Hindlimb muscle (tissue), 1 donor: Measurements from ENCODE around the gene KLF3. TPM values are rescaled to one million over a fixed set of nuclear protein-coding genes. Genes with fewer than 3 reads are reported as not detected.

Source experiments
- DNase-seq: peaks from one replicate; pipeline ENCODE4 v3.0.0-alpha.2; 2013
- polyA plus RNA-seq: library from polyadenylated mRNA; unstranded; fragments of 120-200 nt; gene quantifications from one replicate; pipeline ENCODE4 v1.2.1, GENCODE V29; 2013; ENCODE audit not compliant: insufficient read length

Gene KLF3
- polyA plus RNA-seq, 1 donor: 34.0 TPM

GRCh38 chr4:38745881-38746280 lies 81.9 kb downstream of the KLF3 start:
- DNase-seq: no peak

GRCh38 chr4:38747629-38748028 lies 83.6 kb downstream of the KLF3 start:
- no peak for DNase-seq

GRCh38 chr4:38749336-38749735 lies 85.3 kb downstream of the KLF3 start:
- no peak for DNase-seq

Other genes starting within 250 kb of the KLF3 start
- 0.41 TPM for gene TLR10, start 118.8 kb downstream of the KLF3 start, polyA plus RNA-seq
- gene TLR1, start 140.6 kb downstream of the KLF3 start, polyA plus RNA-seq: 3.1 TPM
- 1.4 TPM for gene TLR6, start 192.6 kb downstream of the KLF3 start, polyA plus RNA-seq
- 53.5 TPM for gene FAM114A1, start 203.6 kb downstream of the KLF3 start, polyA plus RNA-seq